DOHH2 (cell line): ENCODE results near the gene KIAA0586.

Source experiments
- H3F3A ChIP-seq: fragments of 200-600 bp; sonication (generic), shearing (Covaris generic); 2 replicates; pipeline ENCODE4 v1.6.0; 2016; ENCODE audit warnings: antibody characterized with exemption, mild to moderate bottlenecking; ENCODE audit not compliant: control insufficient read depth, insufficient read depth
- H3K27ac ChIP-seq: fragments of 200-600 bp; sonication (generic); 2 replicates; pipeline ENCODE4 v1.5.1; 2014; ENCODE audit warnings: low read depth, mild to moderate bottlenecking, low read length, moderate library complexity
- H3K27me3 ChIP-seq: fragments of 200-600 bp; sonication (generic); 2 replicates; pipeline ENCODE4 v1.6.1; 2014; ENCODE audit warnings: mild to moderate bottlenecking, low read length, mixed read lengths; ENCODE audit not compliant: control insufficient read depth
- H3K36me3 ChIP-seq: fragments of 200-600 bp; sonication (generic); 2 replicates; pipeline ENCODE4 v1.6.1; 2014; ENCODE audit warnings: mild to moderate bottlenecking, low read length, moderate library complexity, mixed read lengths; ENCODE audit not compliant: control insufficient read depth
- H3K4me1 ChIP-seq: fragments of 200-600 bp; sonication (generic); 2 replicates; pipeline ENCODE4 v1.6.1; 2014; ENCODE audit warnings: mild to moderate bottlenecking, low read length, mixed read lengths; ENCODE audit not compliant: control insufficient read depth
- H3K4me2 ChIP-seq: fragments of 200-600 bp; sonication (generic); 2 replicates; pipeline ENCODE4 v1.6.0; 2014; ENCODE audit warnings: mild to moderate bottlenecking, low read length, moderate library complexity
- H3K4me3 ChIP-seq: fragments of 200-600 bp; sonication (generic); 2 replicates; pipeline ENCODE4 v1.5.1; 2014; ENCODE audit warnings: mild to moderate bottlenecking, low read length, mixed read lengths
- H3K79me2 ChIP-seq: fragments of 200-600 bp; sonication (generic); 2 replicates; pipeline ENCODE4 v1.6.1; 2014; ENCODE audit warnings: mild to moderate bottlenecking, low read length, mixed read lengths; ENCODE audit not compliant: control insufficient read depth
- H3K9me2 ChIP-seq: fragments of 200-600 bp; sonication (generic); replicated peaks from 2 replicates; pipeline ENCODE4 v1.6.1; 2014; ENCODE audit warnings: mild to moderate bottlenecking, low read length, mixed read lengths; ENCODE audit not compliant: control insufficient read depth
- H3K9me3 ChIP-seq: fragments of 200-600 bp; sonication (generic); 2 replicates; pipeline ENCODE4 v1.6.1; 2014; ENCODE audit warnings: antibody characterized with exemption, low read length, mixed read lengths; ENCODE audit not compliant: control insufficient read depth, insufficient read depth
- H4K20me1 ChIP-seq: fragments of 200-600 bp; sonication (generic); 2 replicates; pipeline ENCODE4 v1.6.0; 2014; ENCODE audit warnings: low read depth, mild to moderate bottlenecking, antibody characterized with exemption, low read length, moderate library complexity; ENCODE audit not compliant: control insufficient read depth, insufficient read depth
- EZH2phosphoT487 ChIP-seq: fragments of 200-600 bp; sonication (generic); IDR thresholded peaks from 2 replicates; pipeline ENCODE4 v1.6.1; 2017; ENCODE audit warnings: borderline replicate concordance, mild to moderate bottlenecking, antibody characterized with exemption, low read length, moderate library complexity, mixed read lengths
- TF ChIP-seq, protein P1 (sequence below): fragments of 200-600 bp; sonication (generic); IDR thresholded peaks from one replicate; pipeline ENCODE4 v1.5.1; 2014; ENCODE audit warnings: antibody characterized with exemption, mild to moderate bottlenecking, low read depth, low read length; ENCODE audit not compliant: poor library complexity, severe bottlenecking

The KIAA0586 gene

GRCh38 chr14:58479975-58480374, 52.5 kb downstream of the KIAA0586 start:
- Histone ChIP-seq H3K9me3 (no peaks in the 10 kb centered on the region), H3K4me1 (no peaks in the 10 kb centered on the region), H3K27ac (no peak overlapping the region), H3K4me2 (no peak overlapping the region), H3K36me3 (peaks cover 21% of the 10 kb centered on the region), H3K9me2 (no peaks in the 10 kb centered on the region), H3F3A (no peaks in the 10 kb centered on the region), H3K4me3 (no peak overlapping the region), H3K27me3 (no peaks in the 10 kb centered on the region), H3K79me2 (no peaks in the 10 kb centered on the region), H4K20me1 (no peaks in the 10 kb centered on the region)
- TF ChIP-seq EZH2phosphoT487: no peak
- TF ChIP-seq, protein P1, sequence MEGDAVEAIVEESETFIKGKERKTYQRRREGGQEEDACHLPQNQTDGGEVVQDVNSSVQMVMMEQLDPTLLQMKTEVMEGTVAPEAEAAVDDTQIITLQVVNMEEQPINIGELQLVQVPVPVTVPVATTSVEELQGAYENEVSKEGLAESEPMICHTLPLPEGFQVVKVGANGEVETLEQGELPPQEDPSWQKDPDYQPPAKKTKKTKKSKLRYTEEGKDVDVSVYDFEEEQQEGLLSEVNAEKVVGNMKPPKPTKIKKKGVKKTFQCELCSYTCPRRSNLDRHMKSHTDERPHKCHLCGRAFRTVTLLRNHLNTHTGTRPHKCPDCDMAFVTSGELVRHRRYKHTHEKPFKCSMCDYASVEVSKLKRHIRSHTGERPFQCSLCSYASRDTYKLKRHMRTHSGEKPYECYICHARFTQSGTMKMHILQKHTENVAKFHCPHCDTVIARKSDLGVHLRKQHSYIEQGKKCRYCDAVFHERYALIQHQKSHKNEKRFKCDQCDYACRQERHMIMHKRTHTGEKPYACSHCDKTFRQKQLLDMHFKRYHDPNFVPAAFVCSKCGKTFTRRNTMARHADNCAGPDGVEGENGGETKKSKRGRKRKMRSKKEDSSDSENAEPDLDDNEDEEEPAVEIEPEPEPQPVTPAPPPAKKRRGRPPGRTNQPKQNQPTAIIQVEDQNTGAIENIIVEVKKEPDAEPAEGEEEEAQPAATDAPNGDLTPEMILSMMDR: no peak

DNA sequence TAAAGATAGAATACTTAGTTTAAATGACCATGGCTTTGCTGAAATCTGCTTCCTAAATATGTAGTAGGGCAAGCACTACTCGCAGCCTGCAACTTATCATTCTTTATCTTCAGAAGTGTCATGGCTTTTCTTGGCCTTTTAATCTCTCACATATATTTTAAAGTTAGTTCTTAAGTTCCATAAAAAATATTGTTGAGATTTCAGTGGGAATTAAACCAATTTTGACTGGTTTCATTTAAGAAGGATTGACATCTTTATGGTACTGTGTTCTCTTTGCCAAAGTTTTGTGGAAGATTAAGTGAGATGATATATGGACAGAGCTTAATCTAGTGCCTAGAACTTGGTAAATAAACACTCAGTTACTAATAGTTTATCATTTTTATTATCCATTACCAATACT, 56.7 kb downstream of the KIAA0586 start:
- no peaks in the 10 kb centered on the region for H4K20me1 ChIP-seq
- no peaks in the 10 kb centered on the region for H3K27me3 ChIP-seq
- no peaks in the 10 kb centered on the region for H3K9me2 ChIP-seq
- H3K9me3 ChIP-seq: no peaks in the 10 kb centered on the region
- H3K4me1 ChIP-seq: no peaks in the 10 kb centered on the region
- no peak overlapping the region for H3K27ac ChIP-seq
- no peaks in the 10 kb centered on the region for H3K79me2 ChIP-seq
- 0 out of 2 replicates have a peak, but pooled peaks cover 5% of the 10 kb centered on the region for H3F3A ChIP-seq
- no peak for TF ChIP-seq EZH2phosphoT487
- TF ChIP-seq, protein P1: no peak
- H3K36me3 ChIP-seq: peaks cover 25% of the 10 kb centered on the region
- no peak overlapping the region for H3K4me3 ChIP-seq
- H3K4me2 ChIP-seq: no peak overlapping the region

- Histone ChIP-seq H3K36me3 (peaks cover 32% of the 10 kb centered on the region), H3K79me2 (no peaks in the 10 kb centered on the region), H3K9me2 (no peaks in the 10 kb centered on the region), H3K4me3 (no peak overlapping the region), H3K4me1 (no peaks in the 10 kb centered on the region), H3K4me2 (no peak overlapping the region), H4K20me1 (no peaks in the 10 kb centered on the region), H3K27me3 (no peaks in the 10 kb centered on the region), H3K27ac (no peak overlapping the region), H3K9me3 (no peaks in the 10 kb centered on the region), H3F3A (0 out of 2 replicates have a peak, but pooled peaks cover 5% of the 10 kb centered on the region)
- TF ChIP-seq, protein P1: no peak
- no peak for TF ChIP-seq EZH2phosphoT487
Measured at GRCh38 chr14:58488550-58488949, 61.0 kb downstream of the KIAA0586 start.

DNA sequence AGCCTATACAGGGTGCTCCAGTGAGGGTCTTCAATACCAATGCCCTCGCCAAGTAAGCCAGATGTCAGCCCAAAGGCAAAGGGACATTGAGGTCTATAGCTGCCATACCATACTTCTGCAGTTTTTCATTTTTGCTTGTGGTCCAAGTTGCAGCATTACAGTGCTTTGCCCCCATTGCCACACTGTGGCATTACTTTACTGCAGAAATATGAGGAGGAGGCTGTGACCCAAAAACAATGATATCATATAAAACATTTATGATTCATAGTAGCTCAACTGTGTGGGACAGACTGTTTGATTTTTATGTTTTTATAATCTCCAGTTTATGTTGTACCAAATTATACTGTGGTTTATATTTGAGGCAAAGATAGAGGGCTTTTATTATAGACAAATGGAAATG, 64.1 kb downstream of the KIAA0586 start:
- Histone ChIP-seq H3K4me3 (no peak overlapping the region), H3K36me3 (peaks cover 28% of the 10 kb centered on the region), H3K27ac (no peak overlapping the region), H3K4me2 (no peak overlapping the region), H3K9me3 (no peaks in the 10 kb centered on the region), H3K9me2 (no peaks in the 10 kb centered on the region), H3K4me1 (no peaks in the 10 kb centered on the region), H4K20me1 (no peaks in the 10 kb centered on the region), H3K79me2 (no peaks in the 10 kb centered on the region), H3F3A (0 out of 2 replicates have a peak, but pooled peaks cover 5% of the 10 kb centered on the region), H3K27me3 (no peaks in the 10 kb centered on the region)
- no peak for TF ChIP-seq EZH2phosphoT487
- TF ChIP-seq, protein P1: no peak
